ENCODE measurements around the gene SLC8A3. TPM values are rescaled to one million over a fixed set of nuclear protein-coding genes. Genes with fewer than 3 reads are reported as not detected.

The SLC8A3 gene
- total RNA-seq, 1 donor from 2014 or later = 0.12 TPM

DNA sequence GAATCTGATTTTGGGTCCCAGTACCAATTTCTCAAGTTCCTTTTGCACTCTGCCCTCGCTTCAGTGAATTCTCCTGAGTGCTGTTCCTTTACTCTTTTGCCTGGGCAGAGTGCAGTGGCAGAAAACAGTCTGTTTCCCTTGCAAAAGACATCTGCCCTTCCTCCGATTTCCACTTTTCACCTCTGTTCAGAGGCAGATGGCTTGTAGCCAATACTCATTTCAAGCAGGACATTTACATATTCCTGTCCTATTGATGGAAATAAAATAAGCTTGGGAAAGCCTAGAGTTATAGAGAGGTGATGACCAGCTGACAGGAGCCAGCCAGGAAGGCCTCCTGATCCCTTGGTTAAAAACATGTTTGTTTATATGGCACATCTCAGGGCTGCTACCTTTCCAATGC lies 111.0 kb downstream of the SLC8A3 start:
- no peak for DNase-seq (ENCODE audit: low read depth)
- H3K4me3 ChIP-seq (ENCODE audit: low read depth, low read length) = no peak overlapping the region
- TF ChIP-seq, protein P1, sequence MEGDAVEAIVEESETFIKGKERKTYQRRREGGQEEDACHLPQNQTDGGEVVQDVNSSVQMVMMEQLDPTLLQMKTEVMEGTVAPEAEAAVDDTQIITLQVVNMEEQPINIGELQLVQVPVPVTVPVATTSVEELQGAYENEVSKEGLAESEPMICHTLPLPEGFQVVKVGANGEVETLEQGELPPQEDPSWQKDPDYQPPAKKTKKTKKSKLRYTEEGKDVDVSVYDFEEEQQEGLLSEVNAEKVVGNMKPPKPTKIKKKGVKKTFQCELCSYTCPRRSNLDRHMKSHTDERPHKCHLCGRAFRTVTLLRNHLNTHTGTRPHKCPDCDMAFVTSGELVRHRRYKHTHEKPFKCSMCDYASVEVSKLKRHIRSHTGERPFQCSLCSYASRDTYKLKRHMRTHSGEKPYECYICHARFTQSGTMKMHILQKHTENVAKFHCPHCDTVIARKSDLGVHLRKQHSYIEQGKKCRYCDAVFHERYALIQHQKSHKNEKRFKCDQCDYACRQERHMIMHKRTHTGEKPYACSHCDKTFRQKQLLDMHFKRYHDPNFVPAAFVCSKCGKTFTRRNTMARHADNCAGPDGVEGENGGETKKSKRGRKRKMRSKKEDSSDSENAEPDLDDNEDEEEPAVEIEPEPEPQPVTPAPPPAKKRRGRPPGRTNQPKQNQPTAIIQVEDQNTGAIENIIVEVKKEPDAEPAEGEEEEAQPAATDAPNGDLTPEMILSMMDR (conservative IDR thresholded peaks at IDR 0.05; ENCODE audit: low read depth, low read length) = no peak

GRCh38 chr14:70077005-70077404 lies 111.7 kb downstream of the SLC8A3 start:
- TF ChIP-seq, protein P1 (conservative IDR thresholded peaks at IDR 0.05; ENCODE audit: low read depth, low read length) = no peak
- no peak overlapping the region for H3K4me3 ChIP-seq (ENCODE audit: low read depth, low read length)
- no peak for DNase-seq (ENCODE audit: low read depth)

- TF ChIP-seq, protein P1 (conservative IDR thresholded peaks at IDR 0.05; ENCODE audit: low read depth, low read length) = peak; percentile 99
- H3K4me3 ChIP-seq (ENCODE audit: low read depth, low read length) = no peak overlapping the region
- peak; percentile 22 for DNase-seq (ENCODE audit: low read depth)
Measured at GRCh38 chr14:70073924-70074566, 114.7 kb downstream of the SLC8A3 start.

DNA sequence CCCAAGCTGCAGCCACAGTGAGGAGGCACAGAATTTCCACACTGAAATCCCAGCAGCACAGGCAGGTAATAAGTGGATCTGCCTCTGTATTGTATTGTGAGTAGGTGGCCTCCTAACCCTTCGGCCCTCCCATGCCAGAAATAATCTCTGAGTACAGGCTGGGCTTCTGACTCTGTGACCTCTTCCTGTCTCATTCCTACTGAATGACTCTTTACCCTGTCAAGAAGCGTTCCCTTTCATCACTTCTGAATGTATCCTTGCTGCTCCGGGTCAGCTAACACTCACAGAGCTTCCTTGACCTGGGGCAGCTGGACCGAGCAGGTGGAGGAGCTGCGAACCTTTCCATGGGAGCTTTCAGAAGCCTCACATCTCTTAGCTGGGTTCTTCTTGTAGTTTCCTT lies 119.6 kb downstream of the SLC8A3 start:
- TF ChIP-seq, protein P1 (conservative IDR thresholded peaks at IDR 0.05; ENCODE audit: low read depth, low read length) = no peak
- DNase-seq (ENCODE audit: low read depth) = no peak
- H3K4me3 ChIP-seq (ENCODE audit: low read depth, low read length) = no peak overlapping the region

DNA sequence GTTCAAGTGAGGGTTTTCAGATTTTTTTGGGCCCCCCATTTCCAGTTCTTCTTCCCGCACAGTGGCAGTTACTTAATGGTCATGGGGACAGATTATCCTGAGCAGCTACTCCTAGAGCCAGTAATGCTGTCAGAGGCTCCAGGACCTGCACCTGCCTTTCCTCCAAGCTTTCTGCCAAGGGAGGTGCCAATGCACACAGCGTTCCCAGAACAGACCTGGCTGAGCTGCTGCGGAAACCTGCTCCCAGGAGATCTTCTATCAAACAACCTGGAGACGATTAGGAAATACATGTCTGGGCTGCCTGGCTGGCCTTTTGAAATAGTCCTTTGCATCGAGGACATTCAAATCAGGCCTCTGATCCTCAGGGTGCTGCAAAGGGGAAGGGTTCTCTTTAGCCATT lies 120.9 kb downstream of the SLC8A3 start:
- H3K4me3 ChIP-seq (ENCODE audit: low read depth, low read length) = no peak overlapping the region
- TF ChIP-seq, protein P1 (conservative IDR thresholded peaks at IDR 0.05; ENCODE audit: low read depth, low read length) = no peak
- no peak for DNase-seq (ENCODE audit: low read depth)

GRCh38 chr14:70064136-70064865 lies 124.5 kb downstream of the SLC8A3 start:
- no peak overlapping the region for H3K4me3 ChIP-seq (ENCODE audit: low read depth, low read length)
- TF ChIP-seq, protein P1 (conservative IDR thresholded peaks at IDR 0.05; ENCODE audit: low read depth, low read length) = no peak
- DNase-seq (ENCODE audit: low read depth) = no peak
